Liver (tissue), 9 donors: ENCODE measurements around the gene WNT4. TPM values are rescaled to one million over a fixed set of nuclear protein-coding genes. Genes with fewer than 3 reads are reported as not detected.

ENCODE experiments used
- DNase-seq: peaks from one replicate; pipeline ENCODE4 v3.0.0-alpha.2; 2017; ENCODE audit warnings: low spot score
- H3K27ac ChIP-seq, 2 donors: one replicate each; pipeline ENCODE4 v1.7.0; 2013; ENCODE audit warnings: inconsistent platforms in 2 of 2, low read length in 2 of 2, control low read depth in 1 of 2, low read depth in 1 of 2, mild to moderate bottlenecking in 1 of 2
- H3K27me3 ChIP-seq, 4 donors: one replicate each; pipeline versions ENCODE4 v1.6.1 to v1.7.0; 2013; ENCODE audit warnings: low read length in 3 of 4, inconsistent platforms in 1 of 4, mild to moderate bottlenecking in 1 of 4, moderate library complexity in 1 of 4; ENCODE audit not compliant: control insufficient read depth in 4 of 4, insufficient read depth in 4 of 4
- H3K36me3 ChIP-seq, 4 donors: one replicate each; pipeline versions ENCODE4 v1.6.1 to v1.7.0; 2013; ENCODE audit warnings: low read length in 3 of 4, mild to moderate bottlenecking in 3 of 4, low read depth in 1 of 4, moderate library complexity in 1 of 4; ENCODE audit not compliant: control insufficient read depth in 4 of 4, insufficient read depth in 3 of 4
- H3K4me1 ChIP-seq, 4 donors: one replicate each; pipeline versions ENCODE4 v1.6.1 to v1.7.0; 2013; ENCODE audit warnings: low read length in 3 of 4, mild to moderate bottlenecking in 3 of 4, moderate library complexity in 1 of 4; ENCODE audit not compliant: control insufficient read depth in 4 of 4, insufficient read depth in 4 of 4
- H3K4me3 ChIP-seq, 3 donors: one replicate each; pipeline versions ENCODE4 v1.6.1 to v1.7.0; 2013; ENCODE audit warnings: low read length in 3 of 3, control low read depth in 1 of 3, low read depth in 1 of 3, mild to moderate bottlenecking in 1 of 3
- H3K9ac ChIP-seq, 2 donors: one replicate each; pipeline ENCODE4 v1.7.0; 2013; ENCODE audit warnings: low read length in 2 of 2, mild to moderate bottlenecking in 2 of 2, moderate library complexity in 2 of 2, control low read depth in 1 of 2, low read depth in 1 of 2
- H3K9me3 ChIP-seq, 4 donors: one replicate each; pipeline versions ENCODE4 v1.6.1 to v1.7.0; 2013; ENCODE audit warnings: low read length in 3 of 4; ENCODE audit not compliant: control insufficient read depth in 4 of 4
- ATF3 ChIP-seq: IDR thresholded peaks from 2 replicates; pipeline ENCODE4 v1.6.1; 2016; ENCODE audit warnings: antibody characterized with exemption
- CTCF ChIP-seq: fragments of 150-350 bp; IDR thresholded peaks from 2 replicates; pipeline ENCODE4 v1.5.1; 2017; ENCODE audit warnings: improper control_type of control experiment, low read depth, low read length; ENCODE audit not compliant: missing input control
- EGR1 ChIP-seq, 2 donors: IDR thresholded peaks; 2 replicates each; pipeline ENCODE4 v1.6.1; 2016 to 2018; ENCODE audit warnings: antibody characterized with exemption in 2 of 2, low read depth in 2 of 2
- FOXA1 ChIP-seq: IDR thresholded peaks from 2 replicates; pipeline ENCODE4 v1.6.1; 2016; ENCODE audit warnings: antibody characterized with exemption
- GABPA ChIP-seq, 2 donors: IDR thresholded peaks in 1 of 2; conservative IDR thresholded peaks in 1 of 2; 2 replicates each; pipeline ENCODE4 v1.6.1; 2016; ENCODE audit warnings: antibody characterized with exemption in 2 of 2, mild to moderate bottlenecking in 1 of 2, moderate library complexity in 1 of 2
- HNF4A ChIP-seq, 2 donors: conservative IDR thresholded peaks; 2 replicates each; pipeline ENCODE4 v1.6.1; 2016; ENCODE audit warnings: antibody characterized with exemption in 2 of 2, mild to moderate bottlenecking in 2 of 2
- HNF4G ChIP-seq: IDR thresholded peaks from 2 replicates; pipeline ENCODE4 v1.6.1; 2016; ENCODE audit warnings: antibody characterized with exemption
- JUND ChIP-seq, 2 donors: IDR thresholded peaks; 2 replicates each; pipeline ENCODE4 v1.6.1; 2016; ENCODE audit warnings: antibody characterized with exemption in 2 of 2
- MAX ChIP-seq: IDR thresholded peaks from 2 replicates; pipeline ENCODE4 v1.6.1; 2016; ENCODE audit warnings: antibody characterized with exemption
- NR2F2 ChIP-seq: IDR thresholded peaks from 2 replicates; pipeline ENCODE4 v1.6.1; 2016; ENCODE audit warnings: antibody characterized with exemption
- RAD21 ChIP-seq, 2 donors: IDR thresholded peaks; 2 replicates each; pipeline ENCODE4 v1.6.1; 2016; ENCODE audit warnings: antibody characterized with exemption in 2 of 2, mild to moderate bottlenecking in 2 of 2
- REST ChIP-seq: IDR thresholded peaks from 2 replicates; pipeline ENCODE4 v1.6.1; 2016; ENCODE audit warnings: antibody characterized with exemption, mild to moderate bottlenecking
- SP1 ChIP-seq: IDR thresholded peaks from 2 replicates; pipeline ENCODE4 v1.6.1; 2018; ENCODE audit warnings: antibody characterized with exemption, mild to moderate bottlenecking
- YY1 ChIP-seq: IDR thresholded peaks from 2 replicates; pipeline ENCODE4 v1.6.1; 2016; ENCODE audit warnings: antibody characterized with exemption, mild to moderate bottlenecking
- WGBS: extraction: QIAGEN DNeasy Blood & Tissue Kit; methylation state at CpG from one replicate; pipeline ENCODE4 v1.1.7; 2013; 5-methylcytosine and 5-hydroxymethylcytosine counted together
- polyA plus RNA-seq, 2 donors: library from polyadenylated mRNA; stranded (reverse) in 1 of 2; unstranded in 1 of 2; fragments of 200-250 nt in 1 of 2; fragments of >200 nt in 1 of 2; fragmentation: Nextera tagmentation in 1 of 2; extraction: Ambion mirVana in 1 of 2; gene quantifications; one replicate each; pipeline versions ENCODE4 v1.2.1 to v1.2.3, GENCODE V29; 2013 to 2015
- total RNA-seq, 2 donors: library from RNA; depleted of rRNA; stranded (reverse); fragments of >200 nt; gene quantifications; one replicate each; pipeline ENCODE4 v1.2.3, GENCODE V29; 2014
- donor health status: healthy.
- donor health status: healthy.
- donor health status: healthy.
- donor health status: healthy.
- donor health status: healthy.

The WNT4 gene
- total and polyA plus RNA-seq, 4 donors: under 0.01 to 0.09 TPM; not detected in 2

GRCh38 chr1:22114083-22115012 lies 28.5 kb downstream of the WNT4 start:
- Histone ChIP-seq H3K27me3 (no peaks in the 10 kb centered on the region), H3K27ac (no peak overlapping the region), H3K4me3 (no peak overlapping the region), H3K9me3 (no peaks in the 10 kb centered on the region), H3K4me1 (peaks cover 0 to 3% (median 0%) of the 10 kb centered on the region in 4 donors), H3K36me3 (peaks cover 0 to 2% (median 0%) of the 10 kb centered on the region in 4 donors), H3K9ac (no peak overlapping the region)
- no peak for DNase-seq
- TF ChIP-seq RAD21 (IDR thresholded peaks at IDR 0.05) (no peak), JUND (IDR thresholded peaks at IDR 0.05) (no peak), YY1 (no peak), HNF4A (conservative IDR thresholded peaks at IDR 0.05) (no peak), FOXA1 (no peak), MAX (no peak), HNF4G (no peak), SP1 (no peak), NR2F2 (no peak), CTCF (no peak), EGR1 (IDR thresholded peaks at IDR 0.05; ENCODE audit: low read depth in 2 of 2) (no peak)
- 81% methylated on average over 18 of the region's 18 CpGs for WGBS

- TF ChIP-seq GABPA (IDR thresholded peaks at IDR 0.05 in 1 of 2, conservative IDR thresholded peaks at IDR 0.05 in 1 of 2) (no peak), HNF4G (no peak), HNF4A (conservative IDR thresholded peaks at IDR 0.05) (no peak), ATF3 (no peak), REST (no peak), EGR1 (IDR thresholded peaks at IDR 0.05; ENCODE audit: low read depth in 2 of 2) (no peak), FOXA1 (no peak), JUND (IDR thresholded peaks at IDR 0.05) (no peak)
- Histone ChIP-seq H3K27me3 (no peaks in the 10 kb centered on the region), H3K4me3 (no peak overlapping the region), H3K9ac (no peak overlapping the region), H3K4me1 (peaks cover 0 to 3% (median 0%) of the 10 kb centered on the region in 4 donors), H3K36me3 (peaks cover 0 to 2% (median 0%) of the 10 kb centered on the region in 4 donors), H3K27ac (no peak overlapping the region), H3K9me3 (no peaks in the 10 kb centered on the region)
- no peak for DNase-seq
- 94% methylated on average over 3 of the region's 3 CpGs for WGBS
These were observed 30.3 kb downstream of the WNT4 start for GRCh38 chr1:22112554-22112953.
